ENCODE data around the gene ZNF581.
A peak's percentile ranks its signal among the peaks of the same experiment; 100 is the strongest.

The ZNF581 gene, protein sequence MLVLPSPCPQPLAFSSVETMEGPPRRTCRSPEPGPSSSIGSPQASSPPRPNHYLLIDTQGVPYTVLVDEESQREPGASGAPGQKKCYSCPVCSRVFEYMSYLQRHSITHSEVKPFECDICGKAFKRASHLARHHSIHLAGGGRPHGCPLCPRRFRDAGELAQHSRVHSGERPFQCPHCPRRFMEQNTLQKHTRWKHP
- total RNA-seq, result 14.3 to 24.0 (median 16.3) reads per million in 4 experiments

- DNase-seq, result peak; percentile 67
These were observed at the start of gene ZNF581 for GRCh38 chr19:55643003-55643886. Gene ZNF581, plus strand, starts transcription at chr19:55643649. Its CDS starts 923 bp downstream, at chr19:55644572.

GRCh38 chr19:55594996-55595545 lies 48.4 kb upstream of the ZNF581 start:
- DNase-seq, result no peak

DNA sequence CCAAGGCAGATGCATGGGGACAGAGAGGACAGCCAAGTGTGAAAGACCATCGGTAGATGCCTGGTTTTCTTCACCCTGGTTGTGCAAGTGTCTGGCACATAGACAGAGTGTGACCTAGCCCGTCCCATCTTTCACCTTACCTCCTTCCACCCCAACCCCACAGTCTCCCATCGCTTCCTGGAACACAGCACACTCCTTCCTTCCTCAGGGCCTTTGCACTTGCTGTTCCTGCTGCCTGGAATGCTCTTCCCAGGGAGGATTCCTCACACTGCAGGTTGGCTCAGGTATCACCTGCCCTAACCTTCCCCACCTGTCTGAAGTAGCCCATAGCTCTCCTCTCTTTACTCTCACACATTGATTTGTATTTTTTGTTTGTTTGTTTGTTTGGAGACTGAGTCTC lies 47.1 kb upstream of the ZNF581 start:
- no peak for DNase-seq

GRCh38 chr19:55597501-55597921 lies 45.9 kb upstream of the ZNF581 start:
- DNase-seq, result no peak

DNA sequence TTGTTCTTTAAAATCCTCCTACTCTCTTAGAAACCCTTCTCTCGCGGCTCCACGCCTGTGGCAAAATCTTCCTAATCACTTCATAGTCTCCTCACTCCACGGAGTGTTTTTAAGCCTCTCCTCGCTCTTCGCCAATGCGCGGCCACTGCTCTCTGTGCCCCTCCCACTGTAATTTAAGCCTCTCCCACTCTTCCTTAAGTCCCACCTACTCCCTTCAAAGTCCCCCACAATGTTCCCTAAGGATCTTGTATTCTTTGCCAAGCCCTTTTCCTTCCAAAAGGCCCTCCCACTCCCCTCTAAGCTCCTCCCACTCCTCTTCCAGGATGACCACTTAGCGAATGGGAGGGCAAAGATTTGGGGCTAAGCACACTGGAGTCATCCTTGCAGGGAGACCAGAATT lies 45.4 kb upstream of the ZNF581 start:
- no peak for DNase-seq

DNA sequence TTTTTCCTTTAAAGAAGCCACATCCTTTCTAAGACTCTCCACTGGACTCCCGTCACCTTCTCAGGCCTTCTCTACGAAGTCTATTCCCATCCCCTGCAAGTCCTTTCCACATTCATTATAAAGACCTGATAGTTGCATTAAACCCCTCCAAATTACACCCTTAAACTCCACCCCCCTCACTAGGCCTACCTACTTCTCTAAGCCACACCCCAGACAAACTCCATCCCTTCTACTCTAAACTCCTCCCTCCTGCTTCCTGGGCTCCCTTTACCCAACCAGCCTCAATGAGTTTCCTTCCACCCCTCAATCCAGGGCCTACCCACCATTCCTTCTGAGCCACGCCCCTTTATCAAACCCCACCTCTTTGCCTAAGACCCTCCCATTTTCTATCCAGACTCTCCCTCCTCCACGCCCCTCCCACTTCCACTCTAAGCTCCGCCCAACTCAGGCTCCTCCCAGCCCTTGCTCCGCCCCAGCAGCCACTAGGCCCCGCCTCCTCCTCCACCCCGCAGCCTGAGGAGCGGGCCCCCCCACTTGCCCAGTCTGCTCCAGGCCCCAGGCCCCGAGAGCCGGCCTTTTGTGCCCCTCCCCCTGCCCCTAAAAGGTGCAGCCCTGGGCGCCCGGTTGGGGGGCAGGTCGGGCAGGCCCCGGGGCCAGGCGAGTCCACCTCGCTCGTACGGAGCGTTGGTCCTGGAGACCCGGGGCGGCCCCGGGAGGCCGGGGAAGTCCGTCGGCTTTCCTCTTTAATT lies 44.6 kb upstream of the ZNF581 start:
- peak; percentile 87 for DNase-seq

GRCh38 chr19:55599468-55599841 lies 44.0 kb upstream of the ZNF581 start, which contains the start of gene FIZ1:
Gene FIZ1, minus strand, starts transcription at chr19:55599517. Its CDS starts 1,652 bp downstream, at chr19:55597865.
- DNase-seq, result peak; percentile 94

- DNase-seq, result peak; percentile 85
These were observed 43.4 kb upstream of the ZNF581 start, which contains the start of gene ZNF524 for GRCh38 chr19:55599842-55600661. Gene ZNF524, plus strand, starts transcription at chr19:55600288. Its CDS starts 1,825 bp downstream, at chr19:55602113.

DNA sequence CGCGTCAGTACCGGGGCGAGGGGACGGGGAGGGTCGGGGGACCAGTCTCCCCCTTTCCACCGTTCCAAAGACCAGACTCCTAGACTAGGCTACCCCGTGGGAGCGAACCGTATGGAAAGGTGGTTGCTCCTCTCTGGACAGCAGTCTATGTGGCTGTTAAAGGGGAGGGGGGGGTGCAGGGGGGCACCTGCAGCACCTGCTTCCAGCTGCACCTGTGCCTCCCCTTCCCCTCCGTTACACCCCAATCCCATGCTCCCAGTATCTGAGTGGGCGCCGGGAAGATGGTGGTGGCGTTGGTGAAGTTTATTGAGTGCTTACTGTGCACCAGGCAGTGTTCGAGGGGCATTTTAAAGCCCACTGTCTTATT lies 42.8 kb upstream of the ZNF581 start:
- no peak for DNase-seq

DNA sequence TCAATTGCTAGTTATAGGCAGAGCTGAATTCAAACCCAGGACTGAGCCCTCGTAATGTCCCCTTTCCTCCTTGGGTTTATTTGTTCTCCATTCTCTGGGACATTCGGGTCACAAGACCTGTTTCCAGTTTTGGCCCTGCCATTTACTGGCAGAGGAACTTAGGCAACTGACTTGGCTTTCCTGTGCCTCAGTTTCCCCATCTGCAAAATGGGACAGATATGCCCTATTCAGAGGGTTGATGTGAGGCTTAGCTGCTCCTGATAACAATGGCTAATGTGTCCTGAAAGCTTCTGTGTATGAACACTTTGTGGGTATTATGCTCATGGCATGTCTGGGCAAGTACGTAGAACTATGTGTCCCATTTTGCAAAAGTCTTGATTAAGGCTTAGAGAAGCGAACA lies 42.4 kb upstream of the ZNF581 start:
- DNase-seq, result no peak

DNA sequence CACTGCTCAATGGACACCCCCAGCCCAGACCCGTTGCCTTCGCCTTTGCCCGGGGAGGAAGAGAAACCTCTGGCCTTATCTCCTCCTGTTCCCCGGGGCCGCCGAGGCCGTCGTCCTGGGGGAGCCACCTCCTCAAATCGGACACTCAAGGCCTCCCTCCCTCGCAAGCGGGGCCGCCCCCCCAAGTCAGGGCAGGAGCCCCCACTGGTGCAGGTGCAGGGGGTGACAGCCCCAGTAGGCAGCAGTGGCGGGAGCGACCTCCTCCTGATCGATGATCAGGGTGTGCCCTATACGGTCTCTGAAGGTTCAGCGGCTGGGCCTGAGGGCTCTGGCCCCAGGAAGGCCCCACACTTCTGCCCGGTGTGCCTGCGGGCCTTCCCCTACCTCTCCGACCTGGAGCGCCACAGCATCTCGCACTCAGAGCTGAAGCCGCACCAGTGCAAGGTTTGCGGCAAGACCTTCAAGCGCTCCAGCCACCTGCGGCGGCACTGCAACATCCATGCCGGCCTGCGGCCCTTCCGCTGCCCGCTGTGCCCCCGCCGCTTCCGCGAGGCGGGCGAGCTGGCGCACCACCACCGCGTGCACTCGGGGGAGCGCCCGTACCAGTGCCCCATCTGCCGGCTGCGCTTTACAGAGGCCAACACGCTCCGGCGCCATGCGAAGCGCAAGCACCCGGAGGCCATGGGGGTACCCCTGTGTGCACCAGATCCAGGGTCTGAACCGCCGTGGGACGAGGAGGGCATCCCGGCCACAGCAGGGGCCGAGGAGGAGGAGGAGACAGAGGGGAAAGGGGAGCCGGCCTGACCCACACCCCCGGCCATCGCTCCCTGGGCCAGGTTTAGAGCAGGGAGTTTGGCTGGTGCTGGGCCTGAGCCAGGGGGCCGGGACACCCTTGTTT lies 41.1 kb upstream of the ZNF581 start:
- DNase-seq, result no peak

DNA sequence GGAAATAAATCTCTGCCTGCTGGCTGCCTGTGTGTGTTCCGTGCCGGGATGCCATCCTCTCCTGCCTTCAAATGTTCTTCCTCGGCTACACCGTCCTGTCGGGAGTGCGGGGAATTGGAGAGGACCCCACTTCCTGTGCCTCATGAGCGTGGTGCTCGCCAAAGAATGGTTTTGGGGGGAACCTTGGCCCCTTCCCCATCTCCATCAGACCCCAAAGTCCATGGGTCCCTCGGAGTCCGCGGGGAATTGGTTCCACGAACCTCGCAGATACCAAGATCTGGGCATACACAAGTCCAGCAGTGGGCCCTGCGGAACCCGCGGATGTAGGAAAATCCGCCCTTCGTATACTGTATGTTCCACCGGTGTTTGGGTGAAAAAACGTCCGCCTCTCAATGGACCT lies 40.3 kb upstream of the ZNF581 start:
- no peak for DNase-seq

- DNase-seq, result no peak
These were observed 39.7 kb upstream of the ZNF581 start for GRCh38 chr19:55603581-55604292.

- peak; percentile 96 for DNase-seq
These were observed 38.2 kb upstream of the ZNF581 start for GRCh38 chr19:55605207-55605636.

DNA sequence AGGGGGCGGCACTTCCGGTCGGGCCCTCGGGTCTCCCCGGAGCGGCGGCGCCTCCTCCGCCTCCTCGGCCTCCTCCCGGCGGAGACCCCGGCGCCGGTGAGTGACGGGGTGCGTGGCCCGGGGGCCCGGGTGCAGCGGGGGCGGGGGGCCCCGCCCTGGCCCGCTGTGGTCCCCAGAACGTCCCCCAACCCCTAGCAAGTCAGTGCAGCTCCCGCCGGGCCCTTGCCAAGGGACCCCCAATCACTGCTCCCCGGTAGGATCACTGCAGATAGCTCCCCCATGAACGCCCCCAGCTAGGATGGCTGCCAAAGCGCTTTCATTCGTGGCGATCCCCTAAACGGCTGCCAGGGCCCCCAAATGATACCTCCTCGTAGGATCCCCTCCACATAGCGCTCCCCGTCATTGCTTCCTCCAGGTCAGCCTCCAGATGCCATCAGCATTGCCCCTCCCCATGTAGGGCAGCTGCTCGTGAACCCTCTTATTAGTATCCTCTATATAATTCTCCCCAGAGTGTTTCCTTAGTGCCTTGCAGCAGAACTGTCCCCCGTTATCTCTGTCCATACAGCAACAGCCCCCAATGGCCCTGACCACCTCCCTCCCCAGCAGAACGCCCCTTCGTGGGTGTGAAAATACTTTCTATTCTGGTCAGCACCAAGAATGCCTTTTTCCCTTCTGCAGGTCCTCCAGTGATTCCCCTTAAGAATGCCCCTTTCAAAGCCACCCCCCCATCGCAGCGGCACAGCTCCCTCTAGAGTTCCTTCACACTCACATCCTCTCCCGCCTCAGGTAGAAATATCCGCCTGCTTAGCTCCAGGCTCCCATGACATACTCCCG lies 37.6 kb upstream of the ZNF581 start, which contains the start of gene ZNF865:
ZNF865 (plus strand) TSS at position 11 of the 834 bp plus-strand sequence. CDS start 7,972 bp downstream, outside the sequence.
- peak; percentile 59 for DNase-seq

DNA sequence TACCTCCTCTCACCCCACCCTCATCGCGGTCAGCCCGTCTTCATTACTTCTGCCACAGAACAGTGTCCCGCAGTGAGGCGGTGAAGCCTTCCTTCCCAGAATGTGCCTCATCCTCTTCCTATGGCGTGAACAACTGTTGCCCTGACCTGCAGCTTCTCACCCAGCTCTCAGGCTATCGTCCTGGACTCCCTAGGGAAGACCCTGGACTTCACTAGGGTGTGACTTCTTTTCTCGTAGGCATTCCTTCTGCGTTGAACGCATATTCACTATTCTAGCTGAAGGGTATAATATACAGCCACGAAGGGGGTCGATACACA lies 37.0 kb upstream of the ZNF581 start:
- DNase-seq, result no peak

DNA sequence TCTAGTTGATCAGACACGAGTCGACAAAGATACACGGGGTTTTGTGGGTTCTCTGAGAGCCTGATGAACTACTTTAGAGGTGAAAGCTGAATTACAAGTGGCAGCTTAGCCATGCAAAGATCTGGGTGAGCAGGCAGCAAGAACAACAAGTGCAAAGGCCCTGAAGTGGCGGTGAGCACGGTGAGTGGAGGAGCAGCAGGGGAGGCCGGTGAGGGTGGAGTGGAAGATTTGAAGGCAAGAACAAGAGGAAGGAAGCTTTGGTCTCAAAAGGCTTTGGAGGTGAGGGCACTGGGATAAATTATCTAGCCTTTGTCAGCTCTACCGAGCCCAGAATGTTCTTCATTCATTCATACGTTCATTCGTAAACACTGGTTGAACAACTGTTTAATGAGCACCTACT lies 36.6 kb upstream of the ZNF581 start:
- no peak for DNase-seq

GRCh38 chr19:55609326-55609725 lies 34.1 kb upstream of the ZNF581 start:
- DNase-seq, result no peak

GRCh38 chr19:55611300-55611982 lies 32.0 kb upstream of the ZNF581 start:
- DNase-seq, result no peak

All from effector CD8-positive, alpha-beta T cell (primary cell).